HCT116 (cell line): ENCODE results near the gene IFRD2.

Source experiments
- CTCF ChIP-seq, 3 experiments: fragments of 200-600 bp in 1 of 3; sonication (generic) in 1 of 3; IDR thresholded peaks in 2 of 3; conservative IDR thresholded peaks in 1 of 3; 2 replicates each; pipeline ENCODE4 v1.5.1; 2012 to 2017; ENCODE audit warnings: low read depth in 2 of 3, low read length in 2 of 3, antibody characterized with exemption in 1 of 3, borderline replicate concordance in 1 of 3, control low read depth in 1 of 3, mild to moderate bottlenecking in 1 of 3, mixed read lengths in 1 of 3, mixed run types in 1 of 3, moderate library complexity in 1 of 3; ENCODE audit not compliant: insufficient read depth in 1 of 3
- MAX ChIP-seq: IDR thresholded peaks from 2 replicates; pipeline ENCODE4 v1.6.1; 2012
- YY1 ChIP-seq: IDR thresholded peaks from 2 replicates; pipeline ENCODE4 v1.6.1; 2011; ENCODE audit warnings: low read length, low read depth, moderate library complexity, mild to moderate bottlenecking; ENCODE audit not compliant: insufficient replicate concordance; ENCODE audit errors: extremely low read depth
- ZNF274 ChIP-seq: fragments of 200-500 bp; sonication (Bioruptor generic); IDR thresholded peaks from 2 replicates; pipeline ENCODE4 v1.6.1; 2014; ENCODE audit warnings: mild to moderate bottlenecking, low read depth, low read length, inconsistent platforms

DNA sequence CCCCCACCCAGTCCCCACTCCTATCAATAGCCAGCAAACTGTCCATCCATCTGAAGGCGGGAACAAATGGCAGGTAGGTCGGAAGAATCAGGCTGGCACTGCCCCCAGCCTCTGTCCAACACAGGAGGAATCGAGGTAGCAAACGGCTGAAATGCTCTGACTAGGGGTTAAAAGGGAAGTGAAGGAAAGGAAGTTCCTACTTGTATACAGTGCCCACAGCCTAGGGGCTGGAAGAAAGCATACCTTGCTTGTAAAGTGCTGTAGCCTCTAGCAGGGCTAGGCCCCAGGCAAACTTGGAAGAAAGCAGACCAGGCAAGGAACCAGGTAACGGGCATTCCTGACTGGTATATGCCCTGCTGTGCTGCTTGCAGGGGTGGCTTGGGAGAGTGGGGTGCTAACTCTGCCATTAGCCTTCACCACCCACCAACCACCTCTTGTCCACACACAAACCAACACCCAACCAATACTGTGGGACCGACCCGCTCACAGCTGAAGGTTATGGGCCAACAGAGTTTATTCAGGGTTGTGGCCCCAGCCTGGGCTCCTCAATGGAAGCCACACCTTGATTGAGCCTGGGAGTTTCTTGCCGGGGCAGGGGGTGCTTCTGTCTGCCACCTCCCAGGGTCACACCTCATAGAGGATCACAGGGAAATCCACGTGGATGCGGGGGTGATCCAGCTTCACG, 33.4 kb upstream of the IFRD2 start:
- no peak for TF ChIP-seq CTCF (IDR thresholded peaks at IDR 0.05 in 2 of 3, conservative IDR thresholded peaks at IDR 0.05 in 1 of 3; ENCODE audit: borderline replicate concordance in 1 of 3, insufficient read depth in 1 of 3, low read depth in 2 of 3, low read length in 2 of 3)
- no peak for TF ChIP-seq YY1
- no peak for TF ChIP-seq ZNF274
- TF ChIP-seq MAX = no peak
